ENCODE measurements around the gene ACSL1.

- no peak for TF ChIP-seq EZH2 (IDR thresholded peaks at IDR 0.05)
- TF ChIP-seq POLR2AphosphoS5 (IDR thresholded peaks at IDR 0.05; ENCODE audit: borderline replicate concordance, low read depth, low read length): no peak
- no peak for TF ChIP-seq FOXP2 (optimal IDR thresholded peaks at IDR 0.05; ENCODE audit: control extremely low read depth, extremely low read length, insufficient read depth)
Observed at GRCh38 chr4:184794470-184794869, 31.3 kb downstream of the ACSL1 start.
